GM18868 (cell line): ENCODE results near the gene MRLN.
"Not testable (repeated sequence)": the region's sequence is repeated elsewhere in the genome, so short reads cannot be mapped to it uniquely, and the experiment has no call there.

Source experiments
- ATAC-seq: cut with Tn5 transposase; IDR thresholded peaks from one replicate; pipeline ENCODE4 v1.9.1; 2021; ENCODE audit warnings: mild to moderate bottlenecking, moderate library complexity; ENCODE audit not compliant: unreplicated experiment

The MRLN gene

GRCh38 chr10:59748834-59749233, 4.4 kb downstream of the MRLN start:
- ATAC-seq: peak; percentile 74

DNA sequence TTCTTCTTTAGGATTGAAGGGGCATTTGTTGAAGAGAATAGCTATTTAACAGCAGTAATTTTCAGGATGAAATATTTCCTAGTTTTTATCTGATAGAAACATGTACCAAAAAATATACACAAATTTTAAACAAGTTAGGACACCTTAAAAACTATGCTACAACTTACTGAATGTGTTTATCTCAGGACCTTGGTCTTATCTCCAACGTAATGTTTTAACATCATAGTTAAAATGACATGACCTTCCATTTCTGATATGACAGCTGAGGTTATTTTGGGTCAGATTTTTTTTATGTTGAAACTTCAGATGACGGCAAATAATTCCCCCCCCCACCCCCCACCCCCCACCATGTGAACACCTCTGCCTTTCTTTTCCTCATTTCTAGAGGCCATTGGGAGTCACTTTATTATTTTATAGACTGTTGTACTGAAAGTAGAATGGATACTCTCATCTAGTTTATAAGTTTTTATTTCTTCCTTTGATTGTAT, 8.0 kb downstream of the MRLN start:
- no peak for ATAC-seq

- not testable (repeated sequence) for ATAC-seq
Observed at GRCh38 chr10:59744762-59745161, 8.5 kb downstream of the MRLN start.

GRCh38 chr10:59744156-59744555, 9.1 kb downstream of the MRLN start:
- ATAC-seq: not testable (repeated sequence)

GRCh38 chr10:59741583-59741982, 11.7 kb downstream of the MRLN start:
- ATAC-seq: no peak

GRCh38 chr10:59741048-59741447, 12.2 kb downstream of the MRLN start:
- no peak for ATAC-seq

DNA sequence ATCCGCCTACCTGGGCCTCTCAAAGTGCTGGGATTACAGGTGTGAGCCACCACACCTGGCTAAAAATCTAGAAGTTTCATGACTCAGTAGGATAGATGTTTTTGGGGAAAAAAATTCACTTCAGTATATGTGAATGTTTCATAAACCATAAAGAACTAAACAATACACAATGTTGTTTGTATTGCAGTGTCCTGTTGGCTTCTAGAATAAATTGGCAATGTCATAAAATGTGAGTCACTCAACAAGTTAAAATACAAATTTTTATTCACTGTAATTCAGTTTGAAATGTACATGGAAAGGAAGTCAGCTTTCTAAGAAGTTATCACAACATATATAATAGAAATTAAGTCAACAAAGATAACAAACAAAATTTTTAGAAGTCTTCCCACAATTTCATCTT, 16.5 kb downstream of the MRLN start:
- ATAC-seq: no peak

GRCh38 chr10:59735296-59735695, 18.0 kb downstream of the MRLN start:
- no peak for ATAC-seq

- ATAC-seq: no peak
Observed at GRCh38 chr10:59734014-59734462, 19.2 kb downstream of the MRLN start.

- ATAC-seq: not testable (repeated sequence)
Observed at GRCh38 chr10:59733321-59734013, 19.8 kb downstream of the MRLN start.

DNA sequence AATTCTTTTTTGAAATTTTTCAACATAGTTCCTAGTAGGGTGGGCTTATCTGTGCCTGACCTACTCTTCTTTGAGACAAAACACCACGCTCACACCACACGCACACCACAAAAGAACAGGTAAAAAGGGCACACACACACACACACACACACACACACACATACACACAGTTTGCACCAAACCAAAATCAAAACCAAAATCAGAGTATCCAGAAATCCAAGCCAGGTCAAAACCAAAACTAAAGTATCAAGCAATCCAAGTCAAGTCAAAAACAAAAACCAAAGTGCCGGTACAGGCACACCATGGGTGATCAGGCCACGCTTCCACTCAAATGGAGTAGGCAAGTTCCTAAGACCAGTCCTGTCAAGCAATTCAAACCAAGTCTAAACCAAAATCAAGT, 20.4 kb downstream of the MRLN start:
- ATAC-seq: not testable (repeated sequence)

GRCh38 chr10:59729167-59729566, 24.1 kb downstream of the MRLN start:
- ATAC-seq: not testable (repeated sequence)

GRCh38 chr10:59724098-59724938, 28.9 kb downstream of the MRLN start:
- no peak for ATAC-seq

DNA sequence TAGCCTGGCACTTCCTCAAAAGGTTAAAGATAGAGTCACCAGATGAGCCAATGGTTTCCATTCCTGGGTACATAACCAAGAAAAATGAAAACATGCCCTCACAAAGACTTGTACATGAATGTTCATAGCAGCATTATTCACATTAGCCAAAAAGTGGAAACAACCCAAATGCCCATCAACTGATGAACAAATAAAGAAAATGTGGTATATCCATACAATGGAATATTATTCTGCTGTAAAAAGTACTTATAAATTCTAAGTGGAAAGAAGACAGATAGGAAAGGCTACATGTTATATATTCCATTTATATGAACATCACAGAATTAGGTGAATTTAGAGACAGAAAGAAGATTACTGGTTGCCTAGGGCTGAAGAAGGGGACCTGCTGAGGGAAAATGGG, 32.9 kb downstream of the MRLN start:
- ATAC-seq: no peak

GRCh38 chr10:59719374-59719773, 33.9 kb downstream of the MRLN start:
- no peak for ATAC-seq

DNA sequence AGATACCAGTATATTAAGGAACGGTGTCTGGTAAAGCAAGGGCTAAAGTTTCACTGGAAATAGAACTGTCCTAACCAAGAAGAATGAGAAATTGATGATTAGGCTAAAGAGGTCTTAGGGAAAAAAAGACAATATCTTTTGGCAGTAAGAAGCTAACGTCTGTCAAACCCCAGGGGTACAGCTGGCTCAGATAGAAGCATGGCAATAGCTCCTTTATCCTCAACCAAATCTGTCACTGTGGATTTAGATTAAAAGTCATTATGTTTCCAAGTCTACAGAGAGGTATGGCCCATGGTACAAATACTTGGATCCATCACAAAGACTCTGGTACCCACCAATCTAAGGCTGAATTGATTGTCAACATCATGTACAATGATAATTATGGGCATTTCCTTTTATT, 35.0 kb downstream of the MRLN start:
- no peak for ATAC-seq

- no peak for ATAC-seq
Observed at GRCh38 chr10:59713196-59713821, 39.9 kb downstream of the MRLN start.

GRCh38 chr10:59711871-59712494, 41.3 kb downstream of the MRLN start:
- ATAC-seq: no peak

- peak; percentile 93 for ATAC-seq
Observed at GRCh38 chr10:59709395-59710125, 43.7 kb downstream of the MRLN start, which contains the start of gene SLC16A9. Gene SLC16A9 (minus strand): TSS chr10:59709850. CDS start chr10:59684291, 25,559 bp downstream.

DNA sequence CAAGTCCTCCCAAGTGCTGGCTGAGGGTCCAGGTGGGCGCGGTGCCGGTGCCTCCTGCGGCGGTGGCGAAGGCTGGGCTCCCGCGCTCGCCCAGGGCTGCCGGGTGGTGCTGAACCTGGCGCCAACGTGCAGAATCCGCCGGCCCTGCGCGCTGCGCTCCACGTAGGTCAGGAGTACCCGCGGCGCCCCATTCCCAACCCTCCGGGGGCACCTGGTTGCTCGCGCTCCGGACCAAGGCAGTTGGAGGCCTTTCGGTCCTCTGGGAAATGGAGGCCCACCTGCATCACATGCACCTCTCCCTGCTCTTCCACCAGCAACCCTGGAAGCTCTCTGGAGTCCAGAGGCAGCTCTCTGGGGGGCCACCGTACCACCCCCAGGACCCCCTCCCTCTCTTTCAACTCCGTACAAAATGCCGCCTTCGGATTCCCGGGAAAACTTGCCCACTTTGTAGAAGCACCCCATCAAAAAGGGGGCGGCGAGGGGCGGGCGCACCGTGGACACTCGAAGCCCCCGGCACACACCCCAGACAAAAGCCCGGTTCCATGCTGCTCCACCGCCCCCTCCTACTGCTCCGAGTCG, 44.4 kb downstream of the MRLN start:
- peak; percentile 36 for ATAC-seq
